Activated CD8-positive, alpha-beta memory T cell treated with anti-CD3 and anti-CD28 coated beads for 24 hours (primary cell): ENCODE measurements around the gene SYNPR.

Source experiments
- DNase-seq: peaks from one replicate; pipeline ENCODE4 v3.0.0-alpha.2; 2020

The SYNPR gene

GRCh38 chr3:63477494-63478129, 199.5 kb downstream of the SYNPR start:
- no peak for DNase-seq

GRCh38 chr3:63478990-63479660, 201.0 kb downstream of the SYNPR start:
- no peak for DNase-seq

GRCh38 chr3:63479661-63480035, 201.5 kb downstream of the SYNPR start:
- DNase-seq, result no peak

- no peak for DNase-seq
Measured at GRCh38 chr3:63481627-63482026, 203.5 kb downstream of the SYNPR start.

- DNase-seq, result no peak
Measured at GRCh38 chr3:63482341-63482740, 204.2 kb downstream of the SYNPR start.

GRCh38 chr3:63492464-63492863, 214.4 kb downstream of the SYNPR start:
- no peak for DNase-seq

GRCh38 chr3:63493101-63493500, 215.0 kb downstream of the SYNPR start:
- no peak for DNase-seq

GRCh38 chr3:63494646-63495045, 216.5 kb downstream of the SYNPR start:
- no peak for DNase-seq

- no peak for DNase-seq
Measured at GRCh38 chr3:63497641-63498040, 219.5 kb downstream of the SYNPR start.

- DNase-seq, result no peak
Measured at GRCh38 chr3:63500196-63500595, 222.1 kb downstream of the SYNPR start.

- DNase-seq, result no peak
Measured at GRCh38 chr3:63508305-63508704, 230.2 kb downstream of the SYNPR start.

GRCh38 chr3:63508771-63509170, 230.7 kb downstream of the SYNPR start:
- DNase-seq, result no peak

GRCh38 chr3:63513791-63514190, 235.7 kb downstream of the SYNPR start:
- DNase-seq, result no peak

GRCh38 chr3:63514678-63515077, 236.6 kb downstream of the SYNPR start:
- no peak for DNase-seq

- DNase-seq, result no peak
Measured at GRCh38 chr3:63519426-63519825, 241.3 kb downstream of the SYNPR start.

GRCh38 chr3:63521657-63522056, 243.5 kb downstream of the SYNPR start:
- DNase-seq, result no peak

GRCh38 chr3:63523100-63523499, 245.0 kb downstream of the SYNPR start:
- no peak for DNase-seq

GRCh38 chr3:63528325-63529000, 250.4 kb downstream of the SYNPR start:
- DNase-seq, result no peak

GRCh38 chr3:63532521-63532920, 254.4 kb downstream of the SYNPR start:
- DNase-seq, result no peak

GRCh38 chr3:63538919-63539318, 260.8 kb downstream of the SYNPR start:
- no peak for DNase-seq

- no peak for DNase-seq
Measured at GRCh38 chr3:63555767-63556166, 277.7 kb downstream of the SYNPR start.

- no peak for DNase-seq
Measured at GRCh38 chr3:63556401-63556800, 278.3 kb downstream of the SYNPR start.

GRCh38 chr3:63557912-63558311, 279.8 kb downstream of the SYNPR start:
- DNase-seq, result no peak

- DNase-seq, result no peak
Measured at GRCh38 chr3:63559884-63560283, 281.8 kb downstream of the SYNPR start.
